ENCODE results near the gene FAM222A. TPM values are rescaled to one million over a fixed set of nuclear protein-coding genes. Genes with fewer than 3 reads are reported as not detected.

The FAM222A gene
- 0.15 and 0.17 TPM in 2 replicates for total RNA-seq

DNA sequence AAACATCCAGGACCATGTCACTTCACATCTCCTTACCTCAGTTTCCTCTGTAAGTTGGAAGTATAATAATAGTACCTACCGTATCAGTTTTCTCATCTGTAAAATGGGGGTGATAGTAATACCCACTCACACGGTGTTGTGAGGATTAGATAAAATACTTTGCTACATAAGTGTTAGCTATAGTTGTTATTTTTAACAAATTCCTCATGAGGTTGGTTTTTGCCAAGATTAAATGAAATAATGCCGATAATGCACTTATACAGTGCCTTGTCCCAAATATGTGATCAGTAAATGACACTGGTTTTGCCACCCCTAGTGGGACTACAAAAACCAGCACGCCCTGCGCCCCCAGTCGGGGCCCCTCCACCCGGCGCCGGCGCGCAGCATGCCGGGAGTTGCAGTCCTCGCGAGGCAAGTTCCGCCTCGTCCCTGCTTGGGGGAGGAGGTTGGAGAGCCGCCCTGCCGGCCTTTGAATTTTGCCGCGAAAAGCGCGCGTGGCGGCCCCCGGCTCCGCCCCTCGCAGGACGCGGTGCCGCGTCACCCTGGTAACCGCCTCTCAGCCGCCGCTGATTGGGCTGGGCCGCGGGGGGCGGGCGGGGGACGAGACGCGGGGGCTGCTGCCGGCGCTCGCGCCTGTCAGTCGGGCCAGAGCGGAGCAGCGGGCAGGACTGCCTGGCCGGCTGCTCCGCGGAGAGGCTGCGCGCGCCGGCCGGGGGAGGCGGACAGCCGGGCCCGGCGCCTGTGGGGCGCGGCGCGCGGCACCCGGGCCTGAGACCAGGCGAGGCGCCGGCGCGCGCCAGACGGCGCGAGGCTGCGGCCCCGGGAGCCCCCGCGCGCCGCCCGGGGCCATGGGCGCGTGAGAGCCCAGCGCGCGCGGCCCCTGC is at the start of gene FAM222A:
Gene FAM222A, plus strand, starts transcription at position 639 of the 884 bp plus-strand sequence. CDS start 30,322 bp downstream, outside the sequence.

Other genes with a start within 250 kb of the FAM222A start
- 46.4 and 63.9 TPM in 2 replicates for gene KCTD10, start 236.5 kb upstream of the FAM222A start, total RNA-seq
- gene UBE3B, start 236.2 kb upstream of the FAM222A start, total RNA-seq, result 47.4 and 53.1 TPM in 2 replicates
- gene MMAB, start 140.3 kb upstream of the FAM222A start, total RNA-seq, result 139 TPM in 2 replicates
- 55.3 and 62.1 TPM in 2 replicates for gene MVK, start 140.0 kb upstream of the FAM222A start, total RNA-seq
- gene TRPV4, start 119.6 kb downstream of the FAM222A start, total RNA-seq, result 1.8 and 2.5 TPM in 2 replicates
- gene GLTP, start 166.7 kb downstream of the FAM222A start, total RNA-seq, result 40.4 and 43.0 TPM in 2 replicates
- 13.1 and 15.8 TPM in 2 replicates for gene TCHP, start 186.4 kb downstream of the FAM222A start, total RNA-seq